H1 (cell line): ENCODE measurements around the gene CYB5B. TPM values are rescaled to one million over a fixed set of nuclear protein-coding genes. Genes with fewer than 3 reads are reported as not detected.

Source experiments
- CHD2 ChIP-seq: IDR thresholded peaks from 2 replicates; pipeline ENCODE4 v1.6.1; 2012; ENCODE audit warnings: low read length, improper control_type of control experiment
- PHF8 ChIP-seq: fragments of 200-600 bp; sonication (generic); conservative IDR thresholded peaks from 2 replicates; pipeline ENCODE4 v1.7.1; 2012; ENCODE audit warnings: low read depth, mild to moderate bottlenecking, inconsistent platforms, low read length, moderate library complexity
- SAP30 ChIP-seq: fragments of 300-600 bp; sonication (generic); IDR thresholded peaks from 2 replicates; pipeline ENCODE4 v1.7.1; 2012; ENCODE audit warnings: low read length, moderate library complexity, mild to moderate bottlenecking, inconsistent platforms; ENCODE audit not compliant: insufficient read depth, insufficient replicate concordance
- SIN3A ChIP-seq, 2 experiments: IDR thresholded peaks in 1 of 2; conservative IDR thresholded peaks in 1 of 2; 2 replicates each; pipeline ENCODE4 v1.6.1; 2011 to 2012; ENCODE audit warnings: low read length in 2 of 2, improper control_type of control experiment in 1 of 2, low read depth in 1 of 2, mild to moderate bottlenecking in 1 of 2
- TAF7 ChIP-seq: optimal IDR thresholded peaks from 2 replicates; pipeline ENCODE3; 2011; ENCODE audit warnings: low read depth, mild to moderate bottlenecking, inconsistent platforms, low read length, moderate library complexity, borderline replicate concordance
- YY1 ChIP-seq: IDR thresholded peaks from 2 replicates; pipeline ENCODE4 v1.6.1; 2011; ENCODE audit warnings: low read depth, mild to moderate bottlenecking, low read length
- polyA plus RNA-seq, 7 experiments: library from polyadenylated mRNA; depleted of rRNA in 3 of 7; stranded (reverse) in 5 of 7; unstranded in 2 of 7; fragments of >200 nt in 5 of 7; fragments of 200-250 nt in 2 of 7; gene quantifications; 1 replicate in 5 of 7; 2 replicates in 1 of 7; 4 replicates in 1 of 7; pipeline versions ENCODE4 v1.2.1 to v1.2.3, GENCODE V29; 2011 to 2013; ENCODE audit warnings: missing spikeins in 2 of 7, mixed read lengths in 2 of 7
- total RNA-seq: library from RNA; stranded (reverse); fragmentation: NEBNext Ultra II Directional; extraction: Animal tissue kit (Norgen Biotek cat#: 25700); gene quantifications from 2 replicates; pipeline ENCODE4 v1.2.1, GENCODE V29; 2021
- TF ChIP-seq, protein P1 (sequence below): fragments of 300-600 bp; sonication (generic); IDR thresholded peaks from 2 replicates; pipeline ENCODE4 v1.7.1; 2012; ENCODE audit warnings: low read length, moderate library complexity, mild to moderate bottlenecking, inconsistent platforms; ENCODE audit not compliant: insufficient replicate concordance
- TF ChIP-seq, protein P2 (sequence below): IDR thresholded peaks from 2 replicates; pipeline ENCODE4 v1.6.1; 2012; ENCODE audit warnings: inconsistent platforms

Gene CYB5B
- total and polyA plus RNA-seq, 2 of the 8 experiments (the other 6 are each of a cell fraction or from before 2014, with no cell fraction given) = 108 to 127 TPM

DNA sequence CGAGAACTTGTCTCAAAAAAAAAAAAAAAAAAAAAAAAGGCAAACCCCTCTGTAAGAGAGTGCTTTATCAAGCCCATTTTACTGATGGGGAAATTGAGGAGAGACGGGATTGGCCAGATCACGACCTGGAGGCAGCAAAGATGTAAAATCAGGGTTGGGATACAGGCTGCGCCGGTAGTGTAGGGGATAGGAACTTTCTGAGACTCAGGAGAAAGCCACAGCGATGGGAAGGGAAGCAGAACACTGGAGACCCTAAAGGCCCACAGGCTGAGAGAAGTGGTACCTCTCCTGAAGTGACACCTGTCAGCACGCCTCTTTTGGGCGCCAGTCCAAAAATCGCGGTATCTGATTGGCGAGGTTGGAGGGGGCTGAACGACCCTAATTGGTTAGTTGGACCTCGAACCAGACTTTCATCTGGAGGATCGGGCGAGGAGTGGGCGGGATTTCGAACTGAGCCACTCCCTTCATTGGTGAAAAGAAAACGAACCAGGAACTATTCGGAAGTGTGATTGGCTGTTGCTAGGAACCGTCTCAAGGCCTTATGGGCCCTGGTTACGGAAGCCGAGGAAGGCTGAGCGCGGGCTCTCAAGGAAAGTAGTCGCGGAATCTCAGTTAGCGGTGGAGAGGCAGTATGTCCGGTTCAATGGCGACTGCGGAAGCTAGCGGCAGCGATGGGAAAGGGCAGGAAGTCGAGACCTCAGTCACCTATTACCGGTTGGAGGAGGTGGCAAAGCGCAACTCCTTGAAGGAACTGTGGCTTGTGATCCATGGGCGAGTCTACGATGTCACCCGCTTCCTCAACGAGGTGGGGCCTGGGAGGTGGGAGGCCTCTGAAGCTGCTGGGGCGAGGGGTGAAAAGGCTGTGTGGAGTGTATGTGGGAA is at the start of gene CYB5B (continued):
- TF ChIP-seq, protein P1, sequence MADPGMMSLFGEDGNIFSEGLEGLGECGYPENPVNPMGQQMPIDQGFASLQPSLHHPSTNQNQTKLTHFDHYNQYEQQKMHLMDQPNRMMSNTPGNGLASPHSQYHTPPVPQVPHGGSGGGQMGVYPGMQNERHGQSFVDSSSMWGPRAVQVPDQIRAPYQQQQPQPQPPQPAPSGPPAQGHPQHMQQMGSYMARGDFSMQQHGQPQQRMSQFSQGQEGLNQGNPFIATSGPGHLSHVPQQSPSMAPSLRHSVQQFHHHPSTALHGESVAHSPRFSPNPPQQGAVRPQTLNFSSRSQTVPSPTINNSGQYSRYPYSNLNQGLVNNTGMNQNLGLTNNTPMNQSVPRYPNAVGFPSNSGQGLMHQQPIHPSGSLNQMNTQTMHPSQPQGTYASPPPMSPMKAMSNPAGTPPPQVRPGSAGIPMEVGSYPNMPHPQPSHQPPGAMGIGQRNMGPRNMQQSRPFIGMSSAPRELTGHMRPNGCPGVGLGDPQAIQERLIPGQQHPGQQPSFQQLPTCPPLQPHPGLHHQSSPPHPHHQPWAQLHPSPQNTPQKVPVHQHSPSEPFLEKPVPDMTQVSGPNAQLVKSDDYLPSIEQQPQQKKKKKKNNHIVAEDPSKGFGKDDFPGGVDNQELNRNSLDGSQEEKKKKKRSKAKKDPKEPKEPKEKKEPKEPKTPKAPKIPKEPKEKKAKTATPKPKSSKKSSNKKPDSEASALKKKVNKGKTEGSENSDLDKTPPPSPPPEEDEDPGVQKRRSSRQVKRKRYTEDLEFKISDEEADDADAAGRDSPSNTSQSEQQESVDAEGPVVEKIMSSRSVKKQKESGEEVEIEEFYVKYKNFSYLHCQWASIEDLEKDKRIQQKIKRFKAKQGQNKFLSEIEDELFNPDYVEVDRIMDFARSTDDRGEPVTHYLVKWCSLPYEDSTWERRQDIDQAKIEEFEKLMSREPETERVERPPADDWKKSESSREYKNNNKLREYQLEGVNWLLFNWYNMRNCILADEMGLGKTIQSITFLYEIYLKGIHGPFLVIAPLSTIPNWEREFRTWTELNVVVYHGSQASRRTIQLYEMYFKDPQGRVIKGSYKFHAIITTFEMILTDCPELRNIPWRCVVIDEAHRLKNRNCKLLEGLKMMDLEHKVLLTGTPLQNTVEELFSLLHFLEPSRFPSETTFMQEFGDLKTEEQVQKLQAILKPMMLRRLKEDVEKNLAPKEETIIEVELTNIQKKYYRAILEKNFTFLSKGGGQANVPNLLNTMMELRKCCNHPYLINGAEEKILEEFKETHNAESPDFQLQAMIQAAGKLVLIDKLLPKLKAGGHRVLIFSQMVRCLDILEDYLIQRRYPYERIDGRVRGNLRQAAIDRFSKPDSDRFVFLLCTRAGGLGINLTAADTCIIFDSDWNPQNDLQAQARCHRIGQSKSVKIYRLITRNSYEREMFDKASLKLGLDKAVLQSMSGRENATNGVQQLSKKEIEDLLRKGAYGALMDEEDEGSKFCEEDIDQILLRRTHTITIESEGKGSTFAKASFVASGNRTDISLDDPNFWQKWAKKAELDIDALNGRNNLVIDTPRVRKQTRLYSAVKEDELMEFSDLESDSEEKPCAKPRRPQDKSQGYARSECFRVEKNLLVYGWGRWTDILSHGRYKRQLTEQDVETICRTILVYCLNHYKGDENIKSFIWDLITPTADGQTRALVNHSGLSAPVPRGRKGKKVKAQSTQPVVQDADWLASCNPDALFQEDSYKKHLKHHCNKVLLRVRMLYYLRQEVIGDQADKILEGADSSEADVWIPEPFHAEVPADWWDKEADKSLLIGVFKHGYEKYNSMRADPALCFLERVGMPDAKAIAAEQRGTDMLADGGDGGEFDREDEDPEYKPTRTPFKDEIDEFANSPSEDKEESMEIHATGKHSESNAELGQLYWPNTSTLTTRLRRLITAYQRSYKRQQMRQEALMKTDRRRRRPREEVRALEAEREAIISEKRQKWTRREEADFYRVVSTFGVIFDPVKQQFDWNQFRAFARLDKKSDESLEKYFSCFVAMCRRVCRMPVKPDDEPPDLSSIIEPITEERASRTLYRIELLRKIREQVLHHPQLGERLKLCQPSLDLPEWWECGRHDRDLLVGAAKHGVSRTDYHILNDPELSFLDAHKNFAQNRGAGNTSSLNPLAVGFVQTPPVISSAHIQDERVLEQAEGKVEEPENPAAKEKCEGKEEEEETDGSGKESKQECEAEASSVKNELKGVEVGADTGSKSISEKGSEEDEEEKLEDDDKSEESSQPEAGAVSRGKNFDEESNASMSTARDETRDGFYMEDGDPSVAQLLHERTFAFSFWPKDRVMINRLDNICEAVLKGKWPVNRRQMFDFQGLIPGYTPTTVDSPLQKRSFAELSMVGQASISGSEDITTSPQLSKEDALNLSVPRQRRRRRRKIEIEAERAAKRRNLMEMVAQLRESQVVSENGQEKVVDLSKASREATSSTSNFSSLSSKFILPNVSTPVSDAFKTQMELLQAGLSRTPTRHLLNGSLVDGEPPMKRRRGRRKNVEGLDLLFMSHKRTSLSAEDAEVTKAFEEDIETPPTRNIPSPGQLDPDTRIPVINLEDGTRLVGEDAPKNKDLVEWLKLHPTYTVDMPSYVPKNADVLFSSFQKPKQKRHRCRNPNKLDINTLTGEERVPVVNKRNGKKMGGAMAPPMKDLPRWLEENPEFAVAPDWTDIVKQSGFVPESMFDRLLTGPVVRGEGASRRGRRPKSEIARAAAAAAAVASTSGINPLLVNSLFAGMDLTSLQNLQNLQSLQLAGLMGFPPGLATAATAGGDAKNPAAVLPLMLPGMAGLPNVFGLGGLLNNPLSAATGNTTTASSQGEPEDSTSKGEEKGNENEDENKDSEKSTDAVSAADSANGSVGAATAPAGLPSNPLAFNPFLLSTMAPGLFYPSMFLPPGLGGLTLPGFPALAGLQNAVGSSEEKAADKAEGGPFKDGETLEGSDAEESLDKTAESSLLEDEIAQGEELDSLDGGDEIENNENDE = no peak
- peak; percentile 91 for TF ChIP-seq YY1
- TF ChIP-seq CHD2 = peak; percentile 83
- TF ChIP-seq TAF7 = peak; percentile 91
- peak; percentile 87 to 89; a peak in 3 of 4 replicates for TF ChIP-seq SIN3A (conservative IDR thresholded peaks at IDR 0.05 in 1 of 2, IDR thresholded peaks at IDR 0.05 in 1 of 2; ENCODE audit: low read depth in 1 of 2, low read length in 2 of 2)
- TF ChIP-seq SAP30 = peak; percentile 94
- TF ChIP-seq PHF8 = peak; percentile 71; the same call in 1 of the 2 replicates
- TF ChIP-seq, protein P2, sequence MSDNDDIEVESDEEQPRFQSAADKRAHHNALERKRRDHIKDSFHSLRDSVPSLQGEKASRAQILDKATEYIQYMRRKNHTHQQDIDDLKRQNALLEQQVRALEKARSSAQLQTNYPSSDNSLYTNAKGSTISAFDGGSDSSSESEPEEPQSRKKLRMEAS = peak; percentile 77
